HG03571 (cell line): Measurements from ENCODE around the gene MYH10.
"Not testable (repeated sequence)": the region's sequence is repeated elsewhere in the genome, so short reads cannot be mapped to it uniquely, and the experiment has no call there.

Source experiments
- ATAC-seq: cut with Tn5 transposase; IDR thresholded peaks from one replicate; pipeline ENCODE4 v1.9.1; 2021; ENCODE audit not compliant: unreplicated experiment

MYH10 gene

GRCh38 chr17:8558144-8558543 lies 72.4 kb downstream of the MYH10 start:
- no peak for ATAC-seq

- no peak for ATAC-seq
These were observed 73.2 kb downstream of the MYH10 start for GRCh38 chr17:8557176-8557806.

DNA sequence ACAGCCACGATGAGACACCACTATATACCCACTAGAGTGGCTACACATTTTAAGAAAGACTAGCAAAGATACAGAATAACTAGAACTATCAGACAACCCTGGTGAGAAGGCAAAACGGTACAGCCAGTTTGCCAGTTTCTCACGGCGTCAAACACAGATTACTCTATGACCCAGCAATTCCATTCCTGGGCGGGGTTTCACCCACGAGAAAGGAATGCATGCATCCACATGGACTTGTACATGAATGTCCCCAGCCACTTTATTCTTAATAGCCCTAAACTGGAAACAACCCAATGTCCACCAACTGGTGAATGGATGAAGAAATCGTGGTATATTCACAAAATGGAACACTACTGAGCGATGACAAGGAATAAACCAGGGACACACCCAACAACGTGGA lies 74.5 kb downstream of the MYH10 start:
- no peak for ATAC-seq

DNA sequence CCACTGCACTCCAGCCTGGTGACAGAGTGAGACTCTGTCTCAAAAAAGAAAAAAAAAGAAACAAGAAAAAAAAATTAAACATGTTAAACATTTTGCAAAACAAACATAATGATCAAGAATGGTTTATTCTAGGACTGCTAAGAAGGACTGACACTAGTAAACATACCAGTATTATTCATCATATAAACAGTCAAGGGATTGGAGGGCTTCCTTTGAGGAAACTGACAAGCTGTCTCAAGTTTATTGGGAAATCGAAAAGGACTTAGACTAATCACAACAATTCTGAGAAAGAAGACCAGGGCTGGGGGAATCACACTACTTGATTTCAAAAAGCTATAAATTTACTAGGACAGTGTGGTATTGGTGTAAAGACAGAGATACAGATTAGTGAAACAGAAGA lies 75.5 kb downstream of the MYH10 start:
- no peak for ATAC-seq

- ATAC-seq: no peak
These were observed 77.8 kb downstream of the MYH10 start for GRCh38 chr17:8552577-8553320.

GRCh38 chr17:8542599-8543502 lies 87.7 kb downstream of the MYH10 start:
- no peak for ATAC-seq

DNA sequence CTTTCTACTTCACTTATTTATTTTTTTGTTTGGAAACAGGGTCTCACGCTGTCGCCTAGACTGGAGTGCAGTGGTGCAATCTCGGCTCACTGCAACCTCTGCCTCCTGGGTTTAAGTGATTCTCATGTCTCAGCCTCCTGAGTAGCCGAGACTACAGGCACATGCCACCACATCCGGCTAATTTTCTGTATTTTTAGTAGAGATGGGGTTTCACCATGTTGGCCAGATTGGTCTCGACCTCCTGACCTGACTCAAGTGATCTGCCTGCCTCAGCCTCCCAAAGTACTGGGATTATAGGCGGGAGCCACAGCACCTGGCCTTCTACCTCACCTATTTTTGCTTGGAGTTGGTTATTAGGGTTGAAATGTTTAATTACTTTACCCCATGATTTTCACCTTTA lies 90.5 kb downstream of the MYH10 start:
- ATAC-seq: not testable (repeated sequence)

- no peak for ATAC-seq
These were observed 92.8 kb downstream of the MYH10 start for GRCh38 chr17:8537734-8538133.

DNA sequence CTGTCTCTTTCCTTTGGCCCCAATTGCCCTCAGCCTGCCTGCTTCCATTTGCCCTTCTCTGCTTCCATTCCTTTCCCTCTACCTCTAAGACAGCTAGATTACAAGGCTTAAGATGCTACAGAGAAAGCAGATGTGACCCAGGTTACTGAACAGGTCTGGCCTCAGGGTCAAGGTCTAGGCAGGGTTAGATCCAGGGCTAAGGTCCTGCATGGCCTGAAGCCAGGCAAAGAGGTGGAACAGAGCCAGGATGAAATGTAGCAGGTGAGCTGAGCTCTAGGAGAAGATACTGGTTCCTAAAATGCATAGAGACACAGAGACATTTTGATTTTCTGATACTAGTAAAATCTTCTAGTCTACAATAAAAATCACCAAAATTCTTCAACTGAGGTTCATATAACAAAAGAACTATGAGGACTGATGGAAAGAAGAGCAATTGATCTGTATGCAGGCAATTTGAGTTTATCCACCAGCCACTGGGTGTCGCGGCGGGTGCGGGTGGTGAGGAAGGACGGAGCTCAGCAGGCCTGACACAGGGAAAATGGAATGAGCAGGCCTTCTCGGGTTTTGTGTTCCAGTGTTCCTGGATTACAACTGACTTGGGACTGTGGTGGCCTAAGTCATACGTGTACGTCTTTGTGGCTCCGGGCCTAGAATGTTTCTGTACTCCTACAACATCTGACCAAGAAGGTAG lies 95.9 kb downstream of the MYH10 start:
- no peak for ATAC-seq

- no peak for ATAC-seq
These were observed 98.5 kb downstream of the MYH10 start for GRCh38 chr17:8532021-8532420.

DNA sequence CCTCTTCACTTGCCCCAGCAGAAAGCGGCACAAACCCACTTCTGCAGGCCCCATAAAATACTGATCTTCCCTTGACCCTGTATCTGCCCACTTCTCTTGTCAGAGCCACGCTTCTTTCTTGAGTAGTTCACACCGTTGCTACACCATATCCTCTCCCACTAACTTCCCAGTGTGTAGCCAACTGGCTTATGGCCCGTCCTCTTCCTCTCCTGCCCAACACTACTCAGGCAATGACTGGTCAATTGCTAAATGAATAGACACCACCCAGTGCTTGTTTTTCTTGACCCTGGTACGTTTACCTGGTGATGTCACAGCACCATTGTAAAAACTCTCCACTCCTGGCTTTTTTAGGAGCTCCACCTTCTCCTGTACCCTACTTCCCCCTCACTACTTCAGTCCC lies 107.9 kb downstream of the MYH10 start:
- no peak for ATAC-seq

- ATAC-seq: no peak
These were observed 109.5 kb downstream of the MYH10 start for GRCh38 chr17:8520981-8521380.

GRCh38 chr17:8518850-8519249 lies 111.7 kb downstream of the MYH10 start:
- no peak for ATAC-seq

- ATAC-seq: no peak
These were observed 112.2 kb downstream of the MYH10 start for GRCh38 chr17:8518326-8518725.

GRCh38 chr17:8514801-8515200 lies 115.7 kb downstream of the MYH10 start:
- no peak for ATAC-seq

GRCh38 chr17:8506145-8506544 lies 124.4 kb downstream of the MYH10 start:
- no peak for ATAC-seq

GRCh38 chr17:8504460-8505207 lies 125.9 kb downstream of the MYH10 start:
- ATAC-seq: no peak

DNA sequence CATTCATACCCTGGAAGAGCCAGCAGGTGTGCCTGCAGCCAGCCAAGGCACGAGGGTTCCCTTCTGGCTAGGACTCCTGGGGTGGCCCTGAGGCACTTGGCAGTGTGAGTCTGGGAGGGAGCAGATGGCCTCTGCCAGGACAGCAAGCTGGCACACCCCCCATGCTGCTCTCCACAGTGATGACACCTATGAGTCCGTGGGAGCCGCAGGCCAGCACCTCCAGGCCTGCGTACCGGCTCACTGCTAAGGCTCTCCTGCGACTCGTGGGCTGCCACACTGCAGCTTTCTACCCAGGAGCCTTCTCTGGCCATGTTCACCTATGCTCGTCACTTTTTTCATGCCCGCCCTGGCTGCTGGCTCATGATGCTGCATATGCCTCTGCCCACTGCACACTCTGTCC lies 126.7 kb downstream of the MYH10 start:
- ATAC-seq: no peak

- no peak for ATAC-seq
These were observed 127.2 kb downstream of the MYH10 start for GRCh38 chr17:8503368-8503767.

DNA sequence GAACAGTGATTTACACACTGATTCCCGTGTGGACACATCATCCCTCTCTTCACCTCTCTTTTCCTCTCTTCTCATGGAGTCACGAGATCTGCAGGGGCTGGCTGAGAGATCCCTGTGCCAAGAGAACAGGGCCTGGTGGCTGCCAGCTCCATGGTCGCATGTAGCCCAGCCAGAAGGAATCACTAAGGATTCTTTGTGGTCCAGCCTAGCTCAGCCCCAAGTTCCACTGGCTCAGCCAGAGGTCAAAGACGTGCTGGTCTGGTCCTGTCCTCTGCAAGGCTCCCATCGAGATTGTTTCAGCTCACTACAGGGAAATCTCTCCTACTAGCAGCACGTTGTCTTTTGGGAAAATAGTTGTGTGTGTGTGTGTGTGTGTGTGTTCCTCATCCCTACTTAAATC lies 128.4 kb downstream of the MYH10 start:
- no peak for ATAC-seq
